ENCODE results near the gene FAM107A.

FAM107A gene

GRCh38 chr3:58572013-58572633 lies 5.1 kb downstream of the FAM107A start:
- Histone ChIP-seq H3K23ac (ENCODE audit: low read length) (no peak overlapping the region), H3K9ac (ENCODE audit: low read length) (no peak overlapping the region), H2BK5ac (ENCODE audit: low read length) (no peak overlapping the region), H4K8ac (ENCODE audit: low read depth, low read length) (no peak overlapping the region), H3K79me1 (ENCODE audit: low read length) (no peaks in the 10 kb centered on the region), H3K4ac (ENCODE audit: low read depth, low read length) (no peak overlapping the region), H3K27ac (ENCODE audit: low read depth, low read length) (no peak overlapping the region), H3K4me3 (ENCODE audit: low read length) (no peak overlapping the region), H2AK5ac (ENCODE audit: low read length) (no peak overlapping the region), H2BK120ac (ENCODE audit: low read depth, low read length) (no peak overlapping the region), H3K18ac (ENCODE audit: low read length) (no peak overlapping the region), H3K27me3 (ENCODE audit: insufficient read depth, low read length, poor library complexity) (no peaks in the 10 kb centered on the region), H3K79me2 (ENCODE audit: control insufficient read depth, insufficient read depth, low read length) (no peaks in the 10 kb centered on the region), H3K56ac (ENCODE audit: low read length) (no peak overlapping the region), H4K5ac (ENCODE audit: low read length) (no peak overlapping the region), H3K36me3 (ENCODE audit: control insufficient read depth, insufficient read depth, low read length) (no peaks in the 10 kb centered on the region), H2BK15ac (replicated peaks; ENCODE audit: low read depth) (no peak overlapping the region), H3K4me1 (ENCODE audit: control insufficient read depth, low read depth, low read length) (no peaks in the 10 kb centered on the region), H3K4me2 (ENCODE audit: low read length) (no peak overlapping the region)
- no CpG with 5 or more reads among the region's 13 CpGs for WGBS (ENCODE audit: extremely low coverage, insufficient coverage, low lambda C conversion rate)
- no peak for DNase-seq

GRCh38 chr3:58570851-58571250 lies 6.3 kb downstream of the FAM107A start:
- Histone ChIP-seq H2AK5ac (ENCODE audit: low read length) (no peak overlapping the region), H3K4me3 (ENCODE audit: low read length) (no peak overlapping the region), H2BK120ac (ENCODE audit: low read depth, low read length) (no peak overlapping the region), H2BK15ac (replicated peaks; ENCODE audit: low read depth) (no peak overlapping the region), H3K56ac (ENCODE audit: low read length) (no peak overlapping the region), H3K18ac (ENCODE audit: low read length) (no peak overlapping the region), H3K79me1 (ENCODE audit: low read length) (no peaks in the 10 kb centered on the region), H3K27me3 (ENCODE audit: insufficient read depth, low read length, poor library complexity) (no peaks in the 10 kb centered on the region), H4K5ac (ENCODE audit: low read length) (no peak overlapping the region), H3K36me3 (ENCODE audit: control insufficient read depth, insufficient read depth, low read length) (no peaks in the 10 kb centered on the region), H3K4ac (ENCODE audit: low read depth, low read length) (no peak overlapping the region), H3K4me2 (ENCODE audit: low read length) (no peak overlapping the region), H4K8ac (ENCODE audit: low read depth, low read length) (no peak overlapping the region), H3K23ac (ENCODE audit: low read length) (no peak overlapping the region), H3K4me1 (ENCODE audit: control insufficient read depth, low read depth, low read length) (peaks cover 2% of the 10 kb centered on the region), H3K27ac (ENCODE audit: low read depth, low read length) (no peak overlapping the region), H3K9ac (ENCODE audit: low read length) (no peak overlapping the region), H2BK5ac (ENCODE audit: low read length) (no peak overlapping the region), H3K79me2 (ENCODE audit: control insufficient read depth, insufficient read depth, low read length) (no peaks in the 10 kb centered on the region)
- no peak for DNase-seq
- WGBS (ENCODE audit: extremely low coverage, insufficient coverage, low lambda C conversion rate): no CpG with 5 or more reads among the region's 5 CpGs

GRCh38 chr3:58569287-58570001 lies 7.7 kb downstream of the FAM107A start:
- H3K4me1 ChIP-seq (ENCODE audit: control insufficient read depth, low read depth, low read length): peaks cover 4% of the 10 kb centered on the region
- no peak overlapping the region for H4K8ac ChIP-seq (ENCODE audit: low read depth, low read length)
- H2BK120ac ChIP-seq (ENCODE audit: low read depth, low read length): no peak overlapping the region
- no peak overlapping the region for H2AK5ac ChIP-seq (ENCODE audit: low read length)
- H2BK15ac ChIP-seq (replicated peaks; ENCODE audit: low read depth): no peak overlapping the region
- H3K79me1 ChIP-seq (ENCODE audit: low read length): no peaks in the 10 kb centered on the region
- no peak for DNase-seq
- no peak overlapping the region for H3K23ac ChIP-seq (ENCODE audit: low read length)
- no peak overlapping the region for H3K56ac ChIP-seq (ENCODE audit: low read length)
- H3K9ac ChIP-seq (ENCODE audit: low read length): no peak overlapping the region
- H3K4me2 ChIP-seq (ENCODE audit: low read length): no peak overlapping the region
- H4K5ac ChIP-seq (ENCODE audit: low read length): no peak overlapping the region
- no CpG with 5 or more reads among the region's 12 CpGs for WGBS (ENCODE audit: extremely low coverage, insufficient coverage, low lambda C conversion rate)
- H3K18ac ChIP-seq (ENCODE audit: low read length): no peak overlapping the region
- H3K27me3 ChIP-seq (ENCODE audit: insufficient read depth, low read length, poor library complexity): no peaks in the 10 kb centered on the region
- H3K4ac ChIP-seq (ENCODE audit: low read depth, low read length): no peak overlapping the region
- no peaks in the 10 kb centered on the region for H3K79me2 ChIP-seq (ENCODE audit: control insufficient read depth, insufficient read depth, low read length)
- H3K27ac ChIP-seq (ENCODE audit: low read depth, low read length): no peak overlapping the region
- H2BK5ac ChIP-seq (ENCODE audit: low read length): no peak overlapping the region
- H3K4me3 ChIP-seq (ENCODE audit: low read length): no peak overlapping the region
- H3K36me3 ChIP-seq (ENCODE audit: control insufficient read depth, insufficient read depth, low read length): no peaks in the 10 kb centered on the region

GRCh38 chr3:58568572-58569286 lies 8.5 kb downstream of the FAM107A start:
- no peak overlapping the region for H2BK120ac ChIP-seq (ENCODE audit: low read depth, low read length)
- no peak overlapping the region for H4K8ac ChIP-seq (ENCODE audit: low read depth, low read length)
- no peak overlapping the region for H2AK5ac ChIP-seq (ENCODE audit: low read length)
- no peaks in the 10 kb centered on the region for H3K27me3 ChIP-seq (ENCODE audit: insufficient read depth, low read length, poor library complexity)
- no peak overlapping the region for H4K5ac ChIP-seq (ENCODE audit: low read length)
- no CpG with 5 or more reads among the region's 17 CpGs for WGBS (ENCODE audit: extremely low coverage, insufficient coverage, low lambda C conversion rate)
- H2BK15ac ChIP-seq (replicated peaks; ENCODE audit: low read depth): no peak overlapping the region
- no peak overlapping the region for H3K56ac ChIP-seq (ENCODE audit: low read length)
- no peak overlapping the region for H3K4me2 ChIP-seq (ENCODE audit: low read length)
- no peak overlapping the region for H3K4ac ChIP-seq (ENCODE audit: low read depth, low read length)
- no peaks in the 10 kb centered on the region for H3K36me3 ChIP-seq (ENCODE audit: control insufficient read depth, insufficient read depth, low read length)
- no peak overlapping the region for H3K4me3 ChIP-seq (ENCODE audit: low read length)
- no peak overlapping the region for H3K18ac ChIP-seq (ENCODE audit: low read length)
- H2BK5ac ChIP-seq (ENCODE audit: low read length): no peak overlapping the region
- peak; percentile 79 for DNase-seq
- H3K9ac ChIP-seq (ENCODE audit: low read length): no peak overlapping the region
- no peaks in the 10 kb centered on the region for H3K79me1 ChIP-seq (ENCODE audit: low read length)
- H3K23ac ChIP-seq (ENCODE audit: low read length): no peak overlapping the region
- peaks cover 4% of the 10 kb centered on the region for H3K4me1 ChIP-seq (ENCODE audit: control insufficient read depth, low read depth, low read length)
- no peaks in the 10 kb centered on the region for H3K79me2 ChIP-seq (ENCODE audit: control insufficient read depth, insufficient read depth, low read length)
- no peak overlapping the region for H3K27ac ChIP-seq (ENCODE audit: low read depth, low read length)

GRCh38 chr3:58567251-58567515 lies 10.0 kb downstream of the FAM107A start:
- Histone ChIP-seq H3K4ac (ENCODE audit: low read depth, low read length) (no peak overlapping the region), H3K56ac (ENCODE audit: low read length) (no peak overlapping the region), H2BK15ac (replicated peaks; ENCODE audit: low read depth) (no peak overlapping the region)

More at GRCh38 chr3:58567251-58567515, 10.0 kb downstream of the FAM107A start:
- Histone ChIP-seq H2AK5ac (ENCODE audit: low read length) (no peak overlapping the region), H2BK120ac (ENCODE audit: low read depth, low read length) (no peak overlapping the region), H3K4me1 (ENCODE audit: control insufficient read depth, low read depth, low read length) (peaks cover 4% of the 10 kb centered on the region), H3K27ac (ENCODE audit: low read depth, low read length) (no peak overlapping the region), H3K79me1 (ENCODE audit: low read length) (no peaks in the 10 kb centered on the region), H3K18ac (ENCODE audit: low read length) (no peak overlapping the region), H3K4me2 (ENCODE audit: low read length) (no peak overlapping the region), H2BK5ac (ENCODE audit: low read length) (no peak overlapping the region), H3K79me2 (ENCODE audit: control insufficient read depth, insufficient read depth, low read length) (no peaks in the 10 kb centered on the region), H4K5ac (ENCODE audit: low read length) (no peak overlapping the region), H3K9ac (ENCODE audit: low read length) (no peak overlapping the region), H3K4me3 (ENCODE audit: low read length) (no peak overlapping the region), H3K36me3 (ENCODE audit: control insufficient read depth, insufficient read depth, low read length) (no peaks in the 10 kb centered on the region), H4K8ac (ENCODE audit: low read depth, low read length) (no peak overlapping the region), H3K27me3 (ENCODE audit: insufficient read depth, low read length, poor library complexity) (no peaks in the 10 kb centered on the region), H3K23ac (ENCODE audit: low read length) (no peak overlapping the region)
- WGBS (ENCODE audit: extremely low coverage, insufficient coverage, low lambda C conversion rate): no CpG with 5 or more reads among the region's 7 CpGs
- no peak for DNase-seq

Data from mesendoderm (in vitro differentiated cells).